A549 (cell line): ENCODE data around the gene APPL1.

ENCODE experiments used
- CTCF ChIP-seq: fragments of >200 bp; sonication (Bioruptor Twin); formaldehyde crosslinking; IDR thresholded peaks from 3 replicates; pipeline ENCODE4 v1.5.1; 2016
- JUN ChIP-seq, 2 experiments: fragments of >200 bp; sonication (Bioruptor Twin); formaldehyde crosslinking; IDR thresholded peaks; 2 replicates in 1 of 2; 3 replicates in 1 of 2; pipeline ENCODE4 v1.6.1; 2016 to 2017
- KDM5A ChIP-seq: fragments of 200-600 bp; sonication (generic); IDR thresholded peaks from 2 replicates; pipeline ENCODE4 v1.6.1; 2016; ENCODE audit warnings: antibody characterized with exemption, mild to moderate bottlenecking
- MAX ChIP-seq: IDR thresholded peaks from 2 replicates; pipeline ENCODE4 v1.6.1; 2012
- POLR2A ChIP-seq: IDR thresholded peaks from 2 replicates; pipeline ENCODE4 v1.6.1; 2012; ENCODE audit warnings: mild to moderate bottlenecking, low read length
- RAD21 ChIP-seq, 2 experiments: fragments of >200 bp in 1 of 2; sonication (Bioruptor Twin) in 1 of 2; formaldehyde crosslinking in 1 of 2; IDR thresholded peaks in 1 of 2; conservative IDR thresholded peaks in 1 of 2; 2 replicates in 1 of 2; 3 replicates in 1 of 2; pipeline ENCODE4 v1.6.1; 2012 to 2018; ENCODE audit warnings: inconsistent platforms in 1 of 2
- REST ChIP-seq: fragments of 200-600 bp; sonication (generic); IDR thresholded peaks from 2 replicates; pipeline ENCODE4 v1.6.1; 2016; ENCODE audit warnings: antibody characterized with exemption, mild to moderate bottlenecking, moderate library complexity
- RFX5 ChIP-seq: fragments of 450-650 bp; IDR thresholded peaks from 2 replicates; pipeline ENCODE4 v1.7.1; 2014; ENCODE audit warnings: antibody characterized with exemption, mild to moderate bottlenecking, moderate library complexity
- RNF2 ChIP-seq: fragments of 200-600 bp; sonication (generic); IDR thresholded peaks from 2 replicates; pipeline ENCODE4 v1.6.1; 2016; ENCODE audit warnings: low read depth, mild to moderate bottlenecking, antibody characterized with exemption, moderate library complexity, borderline replicate concordance

GRCh38 chr3:57275393-57275792, 47.9 kb downstream of the APPL1 start:
- TF ChIP-seq RAD21 (conservative IDR thresholded peaks at IDR 0.05 in 1 of 2, IDR thresholded peaks at IDR 0.05 in 1 of 2) (no peak), POLR2A (no peak), MAX (no peak), RNF2 (no peak), CTCF (no peak), REST (no peak), JUN (IDR thresholded peaks at IDR 0.05) (no peak), RFX5 (no peak), KDM5A (no peak)
